ENCODE measurements around the gene RANBP1. TPM values are rescaled to one million over a fixed set of nuclear protein-coding genes. Genes with fewer than 3 reads are reported as not detected.

The RANBP1 gene
- total RNA-seq, 1 experiment from 2014 or later, result 522 TPM

DNA sequence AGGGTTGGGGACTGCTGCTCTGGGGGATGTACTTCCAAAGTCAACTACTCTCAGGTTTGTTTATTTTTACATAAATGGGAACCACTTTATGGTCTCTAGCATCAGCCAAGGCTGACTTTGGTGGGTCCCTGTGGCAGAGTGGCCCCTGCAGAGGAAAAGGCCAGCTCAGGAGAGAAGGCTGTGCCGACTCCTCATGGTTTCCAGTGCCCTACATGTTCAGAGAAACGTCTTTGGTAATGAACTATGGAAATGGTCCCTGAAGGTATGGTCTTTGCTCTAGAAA, 12.7 kb downstream of the RANBP1 start:
- Mint-ChIP-seq H3K27ac (peak overlapping the region; percentile 48 to 74 (median 55); a peak in 3 of 7 replicates), H3K9me3 (no peaks in the 10 kb centered on the region), H3K36me3 (ENCODE audit: insufficient read depth in 1 of 3, low read depth in 3 of 3) (peaks cover 22 to 47% (median 42%) of the 10 kb centered on the region in 3 experiments; a peak in 6 of 7 replicates), H3K4me1 (peaks cover 5 to 8% of the 10 kb centered on the region in 2 experiments), H3K27me3 (ENCODE audit: low read depth) (no peaks in the 10 kb centered on the region; the same call in 1 of the 2 replicates), H3K4me3 (peak overlapping the region in 1 of 2 experiments; percentile 7; a peak in 1 of 5 replicates)
- Histone ChIP-seq H4K8ac (replicated peaks; ENCODE audit: insufficient read length, low read depth, low read length) (no peak overlapping the region), H2BK120ac (ENCODE audit: low read depth, low read length, poor library complexity, severe bottlenecking) (no peak overlapping the region), H3K27ac (ENCODE audit: insufficient read length, low read depth, low read length) (no peak overlapping the region), H3K4ac (ENCODE audit: low read depth, low read length) (no peak overlapping the region), H2AK5ac (ENCODE audit: insufficient read length, low read length) (no peak overlapping the region), H3K4me2 (ENCODE audit: insufficient read depth, insufficient read length, low read length) (no peak overlapping the region), H3K23ac (ENCODE audit: insufficient read length, low read depth, low read length) (no peak overlapping the region), H3K4me1 (ENCODE audit: insufficient read depth, low read length) (no peaks in the 10 kb centered on the region), H3K23me2 (ENCODE audit: insufficient read length, low read depth, low read length, poor library complexity, severe bottlenecking) (peaks cover 4% of the 10 kb centered on the region), H4K5ac (ENCODE audit: insufficient read length, low read depth, low read length) (no peak overlapping the region), H3K79me2 (ENCODE audit: insufficient read depth, low read length) (no peaks in the 10 kb centered on the region; the same call in 1 of the 2 replicates), H3K56ac (ENCODE audit: insufficient read length, low read depth, low read length) (no peak overlapping the region), H2BK12ac (ENCODE audit: insufficient read length, low read depth, low read length) (no peak overlapping the region), H3K9ac (ENCODE audit: extremely low read depth, insufficient read length, low read length) (no peak overlapping the region), H3K14ac (ENCODE audit: insufficient read depth, low read length) (no peak overlapping the region), H4K20me1 (ENCODE audit: control insufficient read depth, insufficient read depth, insufficient read length) (peaks cover 2% of the 10 kb centered on the region), H3K9me3 (ENCODE audit: control insufficient read depth, low read depth, low read length) (no peaks in the 10 kb centered on the region), H3K18ac (ENCODE audit: insufficient read length, low read depth, low read length) (no peak overlapping the region), H2BK15ac (ENCODE audit: low read depth, low read length) (no peak overlapping the region), H4K91ac (ENCODE audit: insufficient read length, low read depth, low read length) (no peak overlapping the region), H3K27me3 (ENCODE audit: insufficient read depth, low read length) (no peaks in the 10 kb centered on the region), H3T11ph (ENCODE audit: low read length) (no peak overlapping the region), H2BK5ac (ENCODE audit: insufficient read length, low read length) (no peak overlapping the region), H2BK20ac (ENCODE audit: low read depth, low read length, poor library complexity, severe bottlenecking) (no peak overlapping the region), H2AFZ (ENCODE audit: low read length) (no peak overlapping the region), H3K79me1 (ENCODE audit: insufficient read depth, low read depth, low read length, poor library complexity, severe bottlenecking) (peaks cover 3% of the 10 kb centered on the region)
- no peak for DNase-seq
- WGBS (ENCODE audit: extremely low coverage, insufficient read length, low lambda C conversion rate), result no CpG with 5 or more reads among the region's 2 CpGs
- TF ChIP-seq, protein P1, sequence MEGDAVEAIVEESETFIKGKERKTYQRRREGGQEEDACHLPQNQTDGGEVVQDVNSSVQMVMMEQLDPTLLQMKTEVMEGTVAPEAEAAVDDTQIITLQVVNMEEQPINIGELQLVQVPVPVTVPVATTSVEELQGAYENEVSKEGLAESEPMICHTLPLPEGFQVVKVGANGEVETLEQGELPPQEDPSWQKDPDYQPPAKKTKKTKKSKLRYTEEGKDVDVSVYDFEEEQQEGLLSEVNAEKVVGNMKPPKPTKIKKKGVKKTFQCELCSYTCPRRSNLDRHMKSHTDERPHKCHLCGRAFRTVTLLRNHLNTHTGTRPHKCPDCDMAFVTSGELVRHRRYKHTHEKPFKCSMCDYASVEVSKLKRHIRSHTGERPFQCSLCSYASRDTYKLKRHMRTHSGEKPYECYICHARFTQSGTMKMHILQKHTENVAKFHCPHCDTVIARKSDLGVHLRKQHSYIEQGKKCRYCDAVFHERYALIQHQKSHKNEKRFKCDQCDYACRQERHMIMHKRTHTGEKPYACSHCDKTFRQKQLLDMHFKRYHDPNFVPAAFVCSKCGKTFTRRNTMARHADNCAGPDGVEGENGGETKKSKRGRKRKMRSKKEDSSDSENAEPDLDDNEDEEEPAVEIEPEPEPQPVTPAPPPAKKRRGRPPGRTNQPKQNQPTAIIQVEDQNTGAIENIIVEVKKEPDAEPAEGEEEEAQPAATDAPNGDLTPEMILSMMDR (conservative IDR thresholded peaks at IDR 0.05), result no peak

Data from H9 (cell line).